ENCODE measurements around the gene NUFIP1. TPM values are rescaled to one million over a fixed set of nuclear protein-coding genes. Genes with fewer than 3 reads are reported as not detected.

The NUFIP1 gene
- total RNA-seq, 1 experiment from 2014 or later, result 17.1 TPM

DNA sequence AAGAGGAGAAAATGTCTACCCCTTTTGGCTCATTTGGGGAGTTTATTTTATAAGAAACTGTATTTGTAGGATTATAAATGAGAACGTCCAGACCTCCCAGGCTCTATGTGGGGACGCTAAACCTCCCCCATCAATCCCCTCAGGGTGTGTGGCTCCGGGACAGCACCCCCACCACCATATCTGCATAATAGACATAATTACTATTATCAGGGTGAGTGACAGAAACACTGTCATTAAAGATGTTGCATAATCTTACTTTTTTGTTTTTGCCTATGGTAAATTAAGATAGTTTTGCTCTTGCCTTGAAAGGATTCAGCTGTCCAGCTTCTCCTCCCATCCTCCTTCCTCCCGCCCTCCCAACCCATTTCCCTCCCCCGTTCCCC lies 93.3 kb downstream of the NUFIP1 start:
- Histone ChIP-seq H3K27me3 (ENCODE audit: insufficient read depth, low read length) (no peaks in the 10 kb centered on the region), H3K14ac (ENCODE audit: insufficient read depth, low read length) (no peak overlapping the region), H3K9me3 (ENCODE audit: control insufficient read depth, low read depth, low read length) (no peaks in the 10 kb centered on the region), H2BK15ac (ENCODE audit: low read depth, low read length) (no peak overlapping the region), H3K23ac (ENCODE audit: insufficient read length, low read depth, low read length) (no peak overlapping the region), H3K18ac (ENCODE audit: insufficient read length, low read depth, low read length) (no peak overlapping the region), H2BK5ac (ENCODE audit: insufficient read length, low read length) (no peak overlapping the region), H3K4me2 (ENCODE audit: insufficient read depth, insufficient read length, low read length) (no peak overlapping the region), H2AFZ (ENCODE audit: low read length) (no peak overlapping the region), H4K91ac (ENCODE audit: insufficient read length, low read depth, low read length) (no peak overlapping the region), H3K56ac (ENCODE audit: insufficient read length, low read depth, low read length) (no peak overlapping the region), H3K4ac (ENCODE audit: low read depth, low read length) (no peak overlapping the region), H3K9ac (ENCODE audit: extremely low read depth, insufficient read length, low read length) (no peak overlapping the region), H2BK12ac (ENCODE audit: insufficient read length, low read depth, low read length) (no peak overlapping the region), H2BK20ac (ENCODE audit: low read depth, low read length, poor library complexity, severe bottlenecking) (no peak overlapping the region), H2AK5ac (ENCODE audit: insufficient read length, low read length) (no peak overlapping the region), H3K79me1 (ENCODE audit: insufficient read depth, low read depth, low read length, poor library complexity, severe bottlenecking) (no peaks in the 10 kb centered on the region), H2BK120ac (ENCODE audit: low read depth, low read length, poor library complexity, severe bottlenecking) (no peak overlapping the region), H3T11ph (ENCODE audit: low read length) (no peak overlapping the region), H3K4me1 (ENCODE audit: insufficient read depth, low read length) (no peaks in the 10 kb centered on the region), H3K23me2 (ENCODE audit: insufficient read length, low read depth, low read length, poor library complexity, severe bottlenecking) (no peaks in the 10 kb centered on the region), H4K20me1 (ENCODE audit: control insufficient read depth, insufficient read depth, insufficient read length) (no peaks in the 10 kb centered on the region), H4K8ac (replicated peaks; ENCODE audit: insufficient read length, low read depth, low read length) (no peak overlapping the region), H3K79me2 (ENCODE audit: insufficient read depth, low read length) (no peaks in the 10 kb centered on the region), H4K5ac (ENCODE audit: insufficient read length, low read depth, low read length) (no peak overlapping the region), H3K27ac (ENCODE audit: insufficient read length, low read depth, low read length) (no peak overlapping the region)
- Mint-ChIP-seq H3K9me3 (peaks cover 0 to 3% of the 10 kb centered on the region in 2 experiments; a peak in 2 of 5 replicates), H3K27ac (no peak overlapping the region), H3K4me3 (no peak overlapping the region), H3K4me1 (peaks cover 0 to 10% of the 10 kb centered on the region in 2 experiments; a peak in 1 of 4 replicates), H3K27me3 (ENCODE audit: low read depth) (no peaks in the 10 kb centered on the region), H3K36me3 (ENCODE audit: insufficient read depth in 1 of 3, low read depth in 3 of 3) (no peaks in the 10 kb centered on the region)
- TF ChIP-seq, protein P1, sequence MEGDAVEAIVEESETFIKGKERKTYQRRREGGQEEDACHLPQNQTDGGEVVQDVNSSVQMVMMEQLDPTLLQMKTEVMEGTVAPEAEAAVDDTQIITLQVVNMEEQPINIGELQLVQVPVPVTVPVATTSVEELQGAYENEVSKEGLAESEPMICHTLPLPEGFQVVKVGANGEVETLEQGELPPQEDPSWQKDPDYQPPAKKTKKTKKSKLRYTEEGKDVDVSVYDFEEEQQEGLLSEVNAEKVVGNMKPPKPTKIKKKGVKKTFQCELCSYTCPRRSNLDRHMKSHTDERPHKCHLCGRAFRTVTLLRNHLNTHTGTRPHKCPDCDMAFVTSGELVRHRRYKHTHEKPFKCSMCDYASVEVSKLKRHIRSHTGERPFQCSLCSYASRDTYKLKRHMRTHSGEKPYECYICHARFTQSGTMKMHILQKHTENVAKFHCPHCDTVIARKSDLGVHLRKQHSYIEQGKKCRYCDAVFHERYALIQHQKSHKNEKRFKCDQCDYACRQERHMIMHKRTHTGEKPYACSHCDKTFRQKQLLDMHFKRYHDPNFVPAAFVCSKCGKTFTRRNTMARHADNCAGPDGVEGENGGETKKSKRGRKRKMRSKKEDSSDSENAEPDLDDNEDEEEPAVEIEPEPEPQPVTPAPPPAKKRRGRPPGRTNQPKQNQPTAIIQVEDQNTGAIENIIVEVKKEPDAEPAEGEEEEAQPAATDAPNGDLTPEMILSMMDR (conservative IDR thresholded peaks at IDR 0.05), result no peak
- WGBS (ENCODE audit: extremely low coverage, insufficient read length, low lambda C conversion rate), result 100% methylated on average over 2 of the region's 5 CpGs
- no peak for DNase-seq
